Upper lobe of left lung (tissue), 6 donors: ENCODE data around the gene EPHB1. TPM values are rescaled to one million over a fixed set of nuclear protein-coding genes. Genes with fewer than 3 reads are reported as not detected.

Experiments used
- ATAC-seq, 2 donors: fragments of 200-7000 bp; cut with Tn5 transposase; one replicate each; pipeline ENCODE4 v1.9.1; 2022; ENCODE audit warnings: mild to moderate bottlenecking in 2 of 2, moderate library complexity in 2 of 2; ENCODE audit not compliant: low FRiP score in 2 of 2
- DNase-seq, 2 donors: peaks; one replicate each; pipeline ENCODE4 v3.0.0-alpha.2; 2019 to 2020
- H3K27ac ChIP-seq, 4 donors: fragments of 200-600 bp; sonication (generic); one replicate each; pipeline ENCODE4 v1.5.1; 2016 to 2019
- H3K27me3 ChIP-seq, 4 donors: fragments of 200-600 bp; sonication (generic); one replicate each; pipeline ENCODE4 v1.5.1; 2017 to 2019
- H3K36me3 ChIP-seq, 4 donors: fragments of 200-600 bp; sonication (generic); one replicate each; pipeline ENCODE4 v1.5.1; 2016 to 2019
- H3K4me1 ChIP-seq, 4 donors: fragments of 200-600 bp; sonication (generic); one replicate each; pipeline ENCODE4 v1.5.1; 2018 to 2019
- H3K4me3 ChIP-seq, 4 donors: fragments of 200-600 bp; sonication (generic); one replicate each; pipeline ENCODE4 v1.5.1; 2017 to 2019; ENCODE audit warnings: mild to moderate bottlenecking in 2 of 4, moderate library complexity in 1 of 4
- H3K9me3 ChIP-seq, 4 donors: fragments of 200-600 bp; sonication (generic); one replicate each; pipeline ENCODE4 v1.5.1; 2018 to 2019
- EP300 ChIP-seq, 4 donors: sonication (generic); formaldehyde crosslinking; IDR thresholded peaks; one replicate each; pipeline ENCODE4 v1.5.1; 2017; ENCODE audit warnings: antibody characterized with exemption in 4 of 4, control low read depth in 2 of 4
- POLR2A ChIP-seq, 4 donors: fragments of 450-650 bp; IDR thresholded peaks; one replicate each; pipeline ENCODE4 v1.5.1; 2016 to 2017; ENCODE audit warnings: antibody characterized with exemption in 4 of 4, mild to moderate bottlenecking in 2 of 4
- POLR2AphosphoS5 ChIP-seq, 2 donors: sonication (generic); formaldehyde crosslinking; IDR thresholded peaks; one replicate each; pipeline ENCODE4 v1.5.1; 2017; ENCODE audit warnings: antibody characterized with exemption in 2 of 2
- WGBS, 2 donors: methylation state at CpG; one replicate each; pipeline ENCODE4 v1.1.5; 2017 to 2018; 5-methylcytosine and 5-hydroxymethylcytosine counted together
- total RNA-seq, 6 donors: library from RNA; depleted of rRNA in 4 of 6; stranded (reverse); fragments of >200 nt in 4 of 6; gene quantifications; one replicate each; pipeline versions ENCODE4 v1.1.0 to v1.2.1, GENCODE V29; 2016 to 2021
- TF ChIP-seq, protein P1 (sequence below), 6 experiments: fragments of 450-650 bp in 4 of 6; fragments of 200-600 bp in 2 of 6; sonication (generic) in 2 of 6; IDR thresholded peaks; one replicate each; pipeline ENCODE4 v1.5.1; 2016 to 2019; ENCODE audit warnings: antibody characterized with exemption in 6 of 6
- donor health status: DM: no; HTN: no; CAD: no; lungs with moderate emphysema.
- donor health status: DM: no; HTN: yes; CAD: no; lungs with severe emphysema.

EPHB1 gene
- total RNA-seq, 6 donors from 2014 or later, result 1.3 to 14.6 (median 2.4) TPM; not detected in 1

DNA sequence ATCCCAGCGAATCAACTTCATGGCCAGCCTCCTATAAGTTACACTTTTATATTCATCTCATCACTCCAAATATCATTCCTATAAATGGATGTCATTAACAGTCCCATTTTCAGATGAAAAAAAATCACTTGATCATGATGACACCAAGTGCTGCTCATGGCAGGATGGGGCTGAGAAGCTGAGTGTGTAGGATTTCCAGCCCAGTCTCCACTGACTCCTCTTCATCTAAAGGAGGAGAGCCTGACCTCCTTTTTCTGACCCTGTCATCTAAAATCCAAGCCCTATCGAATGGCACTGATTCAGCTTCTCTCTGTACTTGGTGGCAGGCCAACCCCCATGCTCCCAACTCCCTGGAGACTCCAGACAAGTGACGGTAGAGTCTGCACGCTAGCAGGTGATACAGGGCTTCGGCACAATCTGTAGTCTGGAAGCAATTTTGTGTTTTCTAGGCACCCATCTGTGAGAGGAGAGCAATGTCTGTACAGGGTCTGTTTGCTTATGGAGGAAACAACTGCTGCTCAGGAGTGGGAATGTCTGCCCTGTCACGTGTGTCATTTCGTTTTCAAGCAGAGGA is 103.2 kb downstream of the EPHB1 start:
- Histone ChIP-seq H3K9me3 (no peaks in the 10 kb centered on the region), H3K4me1 (no peaks in the 10 kb centered on the region), H3K36me3 (no peaks in the 10 kb centered on the region), H3K27ac (no peak overlapping the region), H3K27me3 (no peaks in the 10 kb centered on the region), H3K4me3 (no peak overlapping the region)
- ATAC-seq (no peak), DNase-seq (no peak)
- TF ChIP-seq POLR2AphosphoS5 (IDR thresholded peaks at IDR 0.05) (no peak), POLR2A (IDR thresholded peaks at IDR 0.05) (no peak), EP300 (IDR thresholded peaks at IDR 0.05) (no peak)
- TF ChIP-seq, protein P1, sequence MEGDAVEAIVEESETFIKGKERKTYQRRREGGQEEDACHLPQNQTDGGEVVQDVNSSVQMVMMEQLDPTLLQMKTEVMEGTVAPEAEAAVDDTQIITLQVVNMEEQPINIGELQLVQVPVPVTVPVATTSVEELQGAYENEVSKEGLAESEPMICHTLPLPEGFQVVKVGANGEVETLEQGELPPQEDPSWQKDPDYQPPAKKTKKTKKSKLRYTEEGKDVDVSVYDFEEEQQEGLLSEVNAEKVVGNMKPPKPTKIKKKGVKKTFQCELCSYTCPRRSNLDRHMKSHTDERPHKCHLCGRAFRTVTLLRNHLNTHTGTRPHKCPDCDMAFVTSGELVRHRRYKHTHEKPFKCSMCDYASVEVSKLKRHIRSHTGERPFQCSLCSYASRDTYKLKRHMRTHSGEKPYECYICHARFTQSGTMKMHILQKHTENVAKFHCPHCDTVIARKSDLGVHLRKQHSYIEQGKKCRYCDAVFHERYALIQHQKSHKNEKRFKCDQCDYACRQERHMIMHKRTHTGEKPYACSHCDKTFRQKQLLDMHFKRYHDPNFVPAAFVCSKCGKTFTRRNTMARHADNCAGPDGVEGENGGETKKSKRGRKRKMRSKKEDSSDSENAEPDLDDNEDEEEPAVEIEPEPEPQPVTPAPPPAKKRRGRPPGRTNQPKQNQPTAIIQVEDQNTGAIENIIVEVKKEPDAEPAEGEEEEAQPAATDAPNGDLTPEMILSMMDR (IDR thresholded peaks at IDR 0.05), result no peak
- WGBS, 2 donors, result 76 to 83% methylated on average over 4 to 7 of the region's 7 CpGs

DNA sequence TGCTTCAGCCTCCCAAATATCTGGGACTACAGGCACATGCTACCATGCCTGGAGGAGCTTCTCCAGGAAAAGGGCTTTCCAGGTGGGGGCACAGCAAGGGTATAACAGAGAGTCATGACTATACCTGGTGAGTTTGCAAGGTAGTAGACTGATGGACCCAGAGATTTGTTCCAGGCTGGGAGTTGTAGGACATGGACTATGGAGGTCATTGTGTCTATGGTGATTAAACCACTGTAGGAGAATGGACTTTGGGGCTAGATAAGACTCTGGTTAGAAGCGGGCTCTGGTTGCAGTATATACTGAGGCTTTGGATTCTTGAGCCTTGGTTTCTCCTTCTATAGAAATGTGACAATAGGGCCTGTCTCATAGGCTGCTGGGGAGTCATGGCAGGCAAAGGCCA is 104.7 kb downstream of the EPHB1 start:
- ATAC-seq, result no peak
- Histone ChIP-seq H3K27ac (no peak overlapping the region), H3K36me3 (no peaks in the 10 kb centered on the region), H3K9me3 (no peaks in the 10 kb centered on the region), H3K27me3 (no peaks in the 10 kb centered on the region), H3K4me1 (no peaks in the 10 kb centered on the region), H3K4me3 (no peak overlapping the region)
- no peak for TF ChIP-seq POLR2A (IDR thresholded peaks at IDR 0.05)
- TF ChIP-seq, protein P1 (IDR thresholded peaks at IDR 0.05), result no peak
- TF ChIP-seq POLR2AphosphoS5 (IDR thresholded peaks at IDR 0.05), result no peak
- no peak for TF ChIP-seq EP300 (IDR thresholded peaks at IDR 0.05)
- no peak for DNase-seq
- whole genome bisulfite sequencing, 2 donors, result 82 to 100% methylated on average over 1 of the region's 1 CpG

- WGBS, 2 donors, result 69 to 72% methylated on average over 1 of the region's 1 CpG
- TF ChIP-seq, protein P1 (IDR thresholded peaks at IDR 0.05), result no peak
- TF ChIP-seq POLR2AphosphoS5 (IDR thresholded peaks at IDR 0.05), result no peak
- no peak for TF ChIP-seq EP300 (IDR thresholded peaks at IDR 0.05)
- TF ChIP-seq POLR2A (IDR thresholded peaks at IDR 0.05), result no peak
Measured at GRCh38 chr3:134900482-134900881, 105.4 kb downstream of the EPHB1 start.

GRCh38 chr3:134901461-134901860 is 106.4 kb downstream of the EPHB1 start:
- ATAC-seq (no peak), DNase-seq (no peak)
- TF ChIP-seq, protein P1 (IDR thresholded peaks at IDR 0.05), result no peak
- TF ChIP-seq EP300 (IDR thresholded peaks at IDR 0.05), result no peak
- no peak for TF ChIP-seq POLR2AphosphoS5 (IDR thresholded peaks at IDR 0.05)
- H3K27me3 ChIP-seq, result no peaks in the 10 kb centered on the region
- H3K9me3 ChIP-seq, result no peaks in the 10 kb centered on the region
- H3K36me3 ChIP-seq, result no peaks in the 10 kb centered on the region
- WGBS, 2 donors, result 83 to 86% methylated on average over 2 of the region's 2 CpGs
- H3K4me3 ChIP-seq, result no peak overlapping the region
- H3K4me1 ChIP-seq, result no peaks in the 10 kb centered on the region
- H3K27ac ChIP-seq, result no peak overlapping the region

More at GRCh38 chr3:134900482-134900881, 105.4 kb downstream of the EPHB1 start:
- ATAC-seq (no peak), DNase-seq (no peak)
- no peaks in the 10 kb centered on the region for H3K4me1 ChIP-seq
- H3K9me3 ChIP-seq, result no peaks in the 10 kb centered on the region
- H3K36me3 ChIP-seq, result no peaks in the 10 kb centered on the region
- H3K4me3 ChIP-seq, result no peak overlapping the region
- no peak overlapping the region for H3K27ac ChIP-seq
- H3K27me3 ChIP-seq, result no peaks in the 10 kb centered on the region

DNA sequence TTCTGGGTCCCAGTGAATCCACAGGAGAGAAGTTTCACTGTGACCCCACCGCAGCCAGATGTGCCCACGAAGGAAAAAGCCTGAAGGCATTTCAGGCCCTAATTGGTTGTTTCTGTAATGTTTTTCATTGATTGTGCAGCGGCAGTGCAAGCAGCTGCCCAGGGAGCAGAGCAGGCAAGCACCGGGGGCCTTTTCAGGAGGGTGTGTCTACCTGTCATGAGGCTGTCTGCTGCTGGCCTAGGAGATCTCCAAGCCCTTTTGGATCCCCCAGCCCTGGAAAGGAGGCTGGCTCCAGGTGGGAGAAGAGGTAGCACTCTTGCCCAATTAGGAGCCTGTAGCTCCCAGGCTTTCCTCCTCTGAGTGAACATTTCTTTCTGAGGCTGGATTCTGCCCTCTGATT is 108.8 kb downstream of the EPHB1 start:
- no peak overlapping the region for H3K27ac ChIP-seq
- H3K9me3 ChIP-seq, result no peaks in the 10 kb centered on the region
- no peak overlapping the region for H3K4me3 ChIP-seq
- no peaks in the 10 kb centered on the region for H3K27me3 ChIP-seq
- DNase-seq (no peak), ATAC-seq (no peak)
- WGBS, 2 donors, result 67 to 81% methylated on average over 3 to 4 of the region's 4 CpGs
- TF ChIP-seq EP300 (IDR thresholded peaks at IDR 0.05) (no peak), POLR2A (IDR thresholded peaks at IDR 0.05) (no peak)
- TF ChIP-seq, protein P1 (IDR thresholded peaks at IDR 0.05), result no peak
- no peaks in the 10 kb centered on the region for H3K4me1 ChIP-seq
- H3K36me3 ChIP-seq, result no peaks in the 10 kb centered on the region
